Gastroesophageal sphincter (tissue), 4 donors: Measurements from ENCODE around the gene TTBK2. TPM values are rescaled to one million over a fixed set of nuclear protein-coding genes. Genes with fewer than 3 reads are reported as not detected.

ENCODE experiments used
- ATAC-seq: fragments of 150-250 bp; one replicate; pipeline ENCODE4 v1.9.1; 2016; ENCODE audit warnings: mild to moderate bottlenecking, moderate library complexity
- H3K27ac ChIP-seq, 4 donors: fragments of 200-600 bp; sonication (generic) in 3 of 4; 1 replicate in 3 of 4; 2 replicates in 1 of 4; pipeline ENCODE4 v1.5.1; 2016 to 2019
- H3K27me3 ChIP-seq: fragments of 200-600 bp; sonication (generic); one replicate; pipeline ENCODE4 v1.5.1; 2019
- H3K36me3 ChIP-seq, 2 donors: fragments of 200-600 bp; sonication (generic); one replicate each; pipeline ENCODE4 v1.5.1; 2019; ENCODE audit warnings: control low read depth in 1 of 2
- H3K4me1 ChIP-seq, 3 donors: fragments of 200-600 bp; sonication (generic); 1 replicate in 2 of 3; 2 replicates in 1 of 3; pipeline ENCODE4 v1.5.1; 2016 to 2019; ENCODE audit warnings: control low read depth in 2 of 3
- H3K4me3 ChIP-seq, 2 donors: fragments of 200-600 bp; sonication (generic); one replicate each; pipeline ENCODE4 v1.5.1; 2019; ENCODE audit warnings: mild to moderate bottlenecking in 1 of 2, moderate library complexity in 1 of 2
- H3K9me3 ChIP-seq, 3 donors: fragments of 200-600 bp; sonication (generic); one replicate each; pipeline ENCODE4 v1.5.1; 2017 to 2019; ENCODE audit warnings: control low read depth in 2 of 3
- EP300 ChIP-seq: sonication (generic); formaldehyde crosslinking; IDR thresholded peaks from one replicate; pipeline ENCODE4 v1.6.1; 2017; ENCODE audit warnings: antibody characterized with exemption, mild to moderate bottlenecking
- POLR2A ChIP-seq, 2 donors: fragments of 450-650 bp; IDR thresholded peaks; one replicate each; pipeline ENCODE4 v1.6.1; 2017; ENCODE audit warnings: antibody characterized with exemption in 2 of 2, mild to moderate bottlenecking in 2 of 2, moderate library complexity in 1 of 2
- POLR2AphosphoS5 ChIP-seq: sonication (generic); formaldehyde crosslinking; IDR thresholded peaks from one replicate; pipeline ENCODE4 v1.6.1; 2017; ENCODE audit warnings: antibody characterized with exemption
- WGBS, 2 donors: methylation state at CpG; one replicate each; pipeline ENCODE4 v1.1.5; 2018; ENCODE audit warnings: low coverage in 1 of 2; 5-methylcytosine and 5-hydroxymethylcytosine counted together
- total RNA-seq, 4 donors: library from RNA; depleted of rRNA; stranded (reverse); fragments of >200 nt; gene quantifications; one replicate each; pipeline ENCODE4 v1.1.0, GENCODE V29; 2016
- TF ChIP-seq, protein P1 (sequence below), 4 experiments: fragments of 200-600 bp in 2 of 4; fragments of 450-650 bp in 2 of 4; sonication (generic) in 1 of 4; IDR thresholded peaks; one replicate each; pipeline ENCODE4 v1.5.1; 2017 to 2019; ENCODE audit warnings: antibody characterized with exemption in 4 of 4, mild to moderate bottlenecking in 2 of 4, moderate library complexity in 2 of 4

TTBK2 gene
- total RNA-seq, 4 donors from 2014 or later: 21.2 to 24.4 (median 23.2) TPM

DNA sequence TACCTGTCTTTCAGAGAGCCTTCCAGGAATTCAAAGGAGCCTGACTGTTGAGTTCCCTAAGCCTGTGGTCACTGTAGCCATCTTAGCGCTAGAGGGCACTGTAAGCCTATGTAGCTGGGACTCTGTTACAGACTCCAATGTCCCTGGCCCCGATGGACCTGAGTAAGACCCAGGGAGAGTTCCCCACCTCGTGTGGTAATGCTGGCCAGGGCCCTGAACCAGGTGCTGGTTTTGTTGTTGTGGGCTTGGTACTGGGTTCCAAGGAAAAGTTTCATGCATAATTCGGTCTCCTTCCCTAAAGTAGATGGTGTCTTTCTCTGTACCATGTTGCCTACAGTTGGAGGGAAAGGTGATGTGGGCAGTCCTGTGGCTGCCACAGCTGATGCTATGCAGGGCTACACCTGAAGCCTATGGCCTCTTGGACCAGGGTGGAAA is 216.1 kb downstream of the TTBK2 start:
- H3K36me3 ChIP-seq: peaks cover 0 to 39% of the 10 kb centered on the region in 2 donors
- H3K9me3 ChIP-seq: no peaks in the 10 kb centered on the region
- no peaks in the 10 kb centered on the region for H3K27me3 ChIP-seq
- 0 to 20% methylated on average over 1 of the region's 4 CpGs for WGBS, 2 donors
- TF ChIP-seq, protein P1, sequence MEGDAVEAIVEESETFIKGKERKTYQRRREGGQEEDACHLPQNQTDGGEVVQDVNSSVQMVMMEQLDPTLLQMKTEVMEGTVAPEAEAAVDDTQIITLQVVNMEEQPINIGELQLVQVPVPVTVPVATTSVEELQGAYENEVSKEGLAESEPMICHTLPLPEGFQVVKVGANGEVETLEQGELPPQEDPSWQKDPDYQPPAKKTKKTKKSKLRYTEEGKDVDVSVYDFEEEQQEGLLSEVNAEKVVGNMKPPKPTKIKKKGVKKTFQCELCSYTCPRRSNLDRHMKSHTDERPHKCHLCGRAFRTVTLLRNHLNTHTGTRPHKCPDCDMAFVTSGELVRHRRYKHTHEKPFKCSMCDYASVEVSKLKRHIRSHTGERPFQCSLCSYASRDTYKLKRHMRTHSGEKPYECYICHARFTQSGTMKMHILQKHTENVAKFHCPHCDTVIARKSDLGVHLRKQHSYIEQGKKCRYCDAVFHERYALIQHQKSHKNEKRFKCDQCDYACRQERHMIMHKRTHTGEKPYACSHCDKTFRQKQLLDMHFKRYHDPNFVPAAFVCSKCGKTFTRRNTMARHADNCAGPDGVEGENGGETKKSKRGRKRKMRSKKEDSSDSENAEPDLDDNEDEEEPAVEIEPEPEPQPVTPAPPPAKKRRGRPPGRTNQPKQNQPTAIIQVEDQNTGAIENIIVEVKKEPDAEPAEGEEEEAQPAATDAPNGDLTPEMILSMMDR (IDR thresholded peaks at IDR 0.05): peak; percentile 56 to 82 (median 74)
- no peak for TF ChIP-seq POLR2AphosphoS5
- no peak overlapping the region for H3K4me3 ChIP-seq
- H3K27ac ChIP-seq: peak overlapping the region in 1 of 4 donors; percentile 22
- peak; percentile 88 for ATAC-seq
- peaks cover 0 to 29% (median 8%) of the 10 kb centered on the region in 3 donors for H3K4me1 ChIP-seq

DNA sequence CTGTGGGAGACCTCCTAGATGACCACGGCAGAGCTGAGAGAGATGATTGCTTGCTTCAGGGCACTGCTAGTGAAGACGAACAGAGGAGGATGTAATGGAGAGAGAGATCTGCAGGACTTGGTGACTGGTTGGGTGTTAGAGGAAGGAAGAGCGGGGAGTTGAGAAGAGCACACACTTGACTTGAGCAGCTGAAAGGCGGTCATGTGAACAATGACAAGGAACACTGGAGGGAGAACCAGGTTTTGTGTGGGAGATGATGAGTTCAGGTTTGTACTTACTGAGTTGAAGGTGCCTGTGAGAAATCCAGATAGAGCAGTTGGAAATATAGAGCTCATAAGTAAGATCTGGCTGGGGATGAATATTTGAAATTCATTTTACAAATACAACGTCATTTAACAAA is 224.0 kb downstream of the TTBK2 start:
- 74 to 77% methylated on average over 3 to 5 of the region's 5 CpGs for WGBS, 2 donors
- Histone ChIP-seq H3K4me1 (peaks cover 0 to 6% (median 0%) of the 10 kb centered on the region in 3 donors), H3K4me3 (no peak overlapping the region), H3K9me3 (no peaks in the 10 kb centered on the region), H3K36me3 (peaks cover 0 to 99% of the 10 kb centered on the region in 2 donors), H3K27me3 (no peaks in the 10 kb centered on the region), H3K27ac (no peak overlapping the region)
- TF ChIP-seq POLR2AphosphoS5: no peak
- TF ChIP-seq POLR2A (IDR thresholded peaks at IDR 0.05): no peak
- TF ChIP-seq, protein P1 (IDR thresholded peaks at IDR 0.05): no peak
- TF ChIP-seq EP300: no peak
- ATAC-seq: no peak

DNA sequence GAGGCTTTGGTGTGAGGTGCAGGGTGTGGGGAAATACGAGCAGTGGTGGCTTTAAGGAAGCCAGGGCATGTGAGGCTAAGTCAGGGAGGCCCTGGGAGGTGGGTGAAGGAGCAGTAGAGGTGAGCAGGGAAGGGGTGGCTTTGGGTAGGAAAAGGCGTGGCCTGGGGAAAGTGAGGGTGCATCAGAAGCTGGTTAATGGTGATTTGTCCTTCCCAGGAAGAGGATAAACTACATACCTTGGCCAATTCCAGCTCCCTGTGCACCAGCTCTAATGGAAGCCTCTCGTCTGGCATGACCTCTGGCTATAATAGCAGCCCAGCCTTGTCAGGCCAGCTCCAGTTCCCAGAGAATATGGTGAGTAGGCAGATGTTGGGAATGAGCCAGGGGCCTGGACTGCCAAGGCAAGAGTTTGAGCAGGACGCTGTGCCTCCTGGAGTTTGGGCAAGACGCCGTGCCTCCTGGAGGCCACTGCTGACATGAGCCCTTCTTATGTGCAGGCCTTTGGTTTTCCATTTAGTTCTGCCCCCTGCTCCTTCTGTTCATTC is 225.0 kb downstream of the TTBK2 start:
- Histone ChIP-seq H3K4me1 (peaks cover 0 to 6% (median 0%) of the 10 kb centered on the region in 3 donors), H3K27ac (no peak overlapping the region), H3K27me3 (no peaks in the 10 kb centered on the region), H3K36me3 (peaks cover 0 to 99% of the 10 kb centered on the region in 2 donors), H3K4me3 (no peak overlapping the region), H3K9me3 (no peaks in the 10 kb centered on the region)
- 71 to 83% methylated on average over 2 to 5 of the region's 6 CpGs for WGBS, 2 donors
- no peak for ATAC-seq
- no peak for TF ChIP-seq POLR2A (IDR thresholded peaks at IDR 0.05)
- TF ChIP-seq, protein P1 (IDR thresholded peaks at IDR 0.05): peak in 1 of 4 experiments; percentile 6

DNA sequence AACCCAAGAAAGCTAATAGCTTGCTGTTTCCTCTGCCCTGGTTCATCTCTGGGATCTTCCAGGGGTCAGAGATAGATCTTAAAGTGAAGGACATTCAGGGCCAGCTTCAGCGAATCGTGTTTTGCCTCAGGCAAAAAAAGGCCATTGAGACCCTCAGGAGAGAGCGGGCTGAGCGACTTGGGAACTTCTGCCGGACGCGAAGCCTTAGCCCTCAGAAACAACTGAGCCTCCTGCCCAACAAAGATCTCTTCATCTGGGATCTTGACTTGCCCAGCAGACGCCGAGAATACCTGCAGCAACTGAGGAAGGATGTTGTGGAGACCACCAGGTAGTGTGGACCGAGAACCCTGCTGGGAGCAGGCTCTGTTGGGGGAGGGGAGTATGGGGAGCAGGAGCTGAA is 226.2 kb downstream of the TTBK2 start:
- no peaks in the 10 kb centered on the region for H3K27me3 ChIP-seq
- no peak for ATAC-seq
- no peak for TF ChIP-seq EP300
- TF ChIP-seq, protein P1 (IDR thresholded peaks at IDR 0.05): no peak
- H3K4me1 ChIP-seq: peaks cover 0 to 6% (median 0%) of the 10 kb centered on the region in 3 donors
- H3K4me3 ChIP-seq: no peak overlapping the region
- no peak overlapping the region for H3K27ac ChIP-seq
- no peaks in the 10 kb centered on the region for H3K9me3 ChIP-seq
- WGBS, 2 donors: 93 to 95% methylated on average over 8 to 9 of the region's 10 CpGs
- H3K36me3 ChIP-seq: peaks cover 0 to 99% of the 10 kb centered on the region in 2 donors

DNA sequence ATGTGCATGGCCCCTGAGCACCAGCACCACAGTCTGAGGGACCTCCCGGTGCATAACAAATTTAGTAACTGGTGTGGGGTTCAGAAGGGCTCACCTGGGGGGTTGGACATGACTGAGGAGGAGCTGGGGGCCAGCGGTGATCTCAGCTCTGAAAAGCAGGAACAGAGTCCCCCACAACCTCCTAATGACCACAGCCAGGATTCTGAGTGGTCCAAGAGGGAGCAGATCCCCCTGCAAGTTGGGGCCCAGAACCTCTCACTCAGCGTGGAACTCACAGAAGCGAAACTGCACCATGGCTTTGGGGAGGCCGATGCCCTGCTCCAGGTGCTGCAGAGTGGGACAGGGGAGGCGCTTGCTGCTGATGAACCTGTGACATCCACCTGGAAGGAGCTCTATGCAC is 226.6 kb downstream of the TTBK2 start:
- Histone ChIP-seq H3K4me3 (no peak overlapping the region), H3K36me3 (peaks cover 0 to 100% of the 10 kb centered on the region in 2 donors), H3K27me3 (no peaks in the 10 kb centered on the region), H3K27ac (no peak overlapping the region), H3K9me3 (no peaks in the 10 kb centered on the region), H3K4me1 (peaks cover 0 to 6% (median 0%) of the 10 kb centered on the region in 3 donors)
- TF ChIP-seq EP300 (no peak), POLR2AphosphoS5 (no peak), POLR2A (IDR thresholded peaks at IDR 0.05) (no peak)
- TF ChIP-seq, protein P1 (IDR thresholded peaks at IDR 0.05): no peak
- no peak for ATAC-seq
- WGBS, 2 donors: 93 to 100% methylated on average over 1 to 3 of the region's 6 CpGs
